ENCODE results near the gene MUSTN1.

The MUSTN1 gene

DNA sequence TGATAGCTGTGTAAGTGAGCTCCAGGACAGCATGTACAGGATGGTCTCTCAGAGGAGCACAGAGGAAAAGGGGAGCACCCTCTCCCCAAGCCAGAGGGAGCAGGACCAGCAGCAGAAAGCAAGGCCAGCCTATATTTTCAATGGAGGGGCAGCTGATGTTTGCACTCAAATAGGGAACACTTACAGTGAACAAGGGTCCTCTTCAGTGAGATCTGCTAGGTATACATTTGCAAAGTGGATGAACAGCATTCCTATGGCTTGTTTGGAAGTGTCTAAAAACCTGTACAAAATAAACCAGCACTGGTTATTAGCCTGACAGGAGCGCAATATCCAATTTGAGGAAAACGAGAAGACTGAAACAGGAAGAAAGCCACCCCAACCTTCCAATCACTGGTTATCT, 17.6 kb upstream of the MUSTN1 start:
- H3K4me2 ChIP-seq (ENCODE audit: low read depth, low read length), result no peak overlapping the region
- no peaks in the 10 kb centered on the region for H3K27me3 ChIP-seq (replicated peaks; ENCODE audit: insufficient read depth, low read length)
- TF ChIP-seq EZH2phosphoT487 (IDR thresholded peaks at IDR 0.05; ENCODE audit: low read length), result no peak
- TF ChIP-seq, protein P1, sequence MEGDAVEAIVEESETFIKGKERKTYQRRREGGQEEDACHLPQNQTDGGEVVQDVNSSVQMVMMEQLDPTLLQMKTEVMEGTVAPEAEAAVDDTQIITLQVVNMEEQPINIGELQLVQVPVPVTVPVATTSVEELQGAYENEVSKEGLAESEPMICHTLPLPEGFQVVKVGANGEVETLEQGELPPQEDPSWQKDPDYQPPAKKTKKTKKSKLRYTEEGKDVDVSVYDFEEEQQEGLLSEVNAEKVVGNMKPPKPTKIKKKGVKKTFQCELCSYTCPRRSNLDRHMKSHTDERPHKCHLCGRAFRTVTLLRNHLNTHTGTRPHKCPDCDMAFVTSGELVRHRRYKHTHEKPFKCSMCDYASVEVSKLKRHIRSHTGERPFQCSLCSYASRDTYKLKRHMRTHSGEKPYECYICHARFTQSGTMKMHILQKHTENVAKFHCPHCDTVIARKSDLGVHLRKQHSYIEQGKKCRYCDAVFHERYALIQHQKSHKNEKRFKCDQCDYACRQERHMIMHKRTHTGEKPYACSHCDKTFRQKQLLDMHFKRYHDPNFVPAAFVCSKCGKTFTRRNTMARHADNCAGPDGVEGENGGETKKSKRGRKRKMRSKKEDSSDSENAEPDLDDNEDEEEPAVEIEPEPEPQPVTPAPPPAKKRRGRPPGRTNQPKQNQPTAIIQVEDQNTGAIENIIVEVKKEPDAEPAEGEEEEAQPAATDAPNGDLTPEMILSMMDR (IDR thresholded peaks at IDR 0.05; ENCODE audit: low read length), result no peak
- no peak for TF ChIP-seq EZH2 (optimal IDR thresholded peaks at IDR 0.05; ENCODE audit: low read depth, low read length)
- H3K27ac ChIP-seq (ENCODE audit: low read length), result no peak overlapping the region
- H3K9ac ChIP-seq (ENCODE audit: low read length), result no peak overlapping the region
- no peaks in the 10 kb centered on the region for H3K36me3 ChIP-seq (replicated peaks; ENCODE audit: insufficient read depth, low read length)
- H3K4me3 ChIP-seq (ENCODE audit: low read length), result no peak overlapping the region
- H3K9me2 ChIP-seq (replicated peaks; ENCODE audit: insufficient read depth, low read length), result no peaks in the 10 kb centered on the region
- no peaks in the 10 kb centered on the region for H3K9me3 ChIP-seq (replicated peaks; ENCODE audit: insufficient read depth, low read length)
- H3K4me1 ChIP-seq (ENCODE audit: low read length), result no peaks in the 10 kb centered on the region
- no peaks in the 10 kb centered on the region for H4K20me1 ChIP-seq (ENCODE audit: insufficient read depth, low read length)
- no peak for DNase-seq
- no peaks in the 10 kb centered on the region for H3K79me2 ChIP-seq (ENCODE audit: low read length)
- H2AFZ ChIP-seq (ENCODE audit: low read length), result no peak overlapping the region
- H3F3A ChIP-seq (ENCODE audit: insufficient read depth, low read length), result no peaks in the 10 kb centered on the region

DNA sequence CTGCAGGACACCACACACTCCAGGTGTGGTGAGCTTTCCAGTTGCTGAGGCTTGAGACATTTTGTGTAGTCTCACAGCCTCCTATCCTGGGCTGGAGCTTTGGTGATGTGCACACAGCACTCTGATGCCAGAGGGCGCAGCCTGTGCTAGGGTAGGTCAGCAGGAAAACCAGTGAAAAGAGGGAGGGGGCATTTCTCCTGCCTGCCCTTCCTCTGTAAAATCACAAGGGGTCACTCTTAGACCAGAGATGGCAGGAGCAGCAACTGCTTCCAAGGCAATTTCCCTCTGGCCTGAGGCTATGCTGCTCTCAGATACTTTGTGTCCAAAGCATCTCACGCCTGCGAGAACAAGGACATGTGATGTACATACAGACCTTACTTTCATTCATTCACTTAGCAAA, 16.5 kb upstream of the MUSTN1 start:
- Histone ChIP-seq H3K4me1 (ENCODE audit: low read length) (peaks cover 5% of the 10 kb centered on the region), H3K36me3 (replicated peaks; ENCODE audit: insufficient read depth, low read length) (no peaks in the 10 kb centered on the region), H3K9ac (ENCODE audit: low read length) (no peak overlapping the region), H2AFZ (ENCODE audit: low read length) (no peak overlapping the region), H4K20me1 (ENCODE audit: insufficient read depth, low read length) (no peaks in the 10 kb centered on the region), H3K27ac (ENCODE audit: low read length) (no peak overlapping the region), H3K4me3 (ENCODE audit: low read length) (no peak overlapping the region), H3K79me2 (ENCODE audit: low read length) (no peaks in the 10 kb centered on the region), H3K9me2 (replicated peaks; ENCODE audit: insufficient read depth, low read length) (no peaks in the 10 kb centered on the region), H3K9me3 (replicated peaks; ENCODE audit: insufficient read depth, low read length) (no peaks in the 10 kb centered on the region), H3F3A (ENCODE audit: insufficient read depth, low read length) (0 out of 2 replicates have a peak, but pooled peaks cover under 1% of the 10 kb centered on the region), H3K4me2 (ENCODE audit: low read depth, low read length) (no peak overlapping the region), H3K27me3 (replicated peaks; ENCODE audit: insufficient read depth, low read length) (no peaks in the 10 kb centered on the region)
- TF ChIP-seq EZH2 (optimal IDR thresholded peaks at IDR 0.05; ENCODE audit: low read depth, low read length) (no peak), EZH2phosphoT487 (IDR thresholded peaks at IDR 0.05; ENCODE audit: low read length) (no peak)
- TF ChIP-seq, protein P1 (IDR thresholded peaks at IDR 0.05; ENCODE audit: low read length), result peak; percentile 50
- peak; percentile 20 for DNase-seq

DNA sequence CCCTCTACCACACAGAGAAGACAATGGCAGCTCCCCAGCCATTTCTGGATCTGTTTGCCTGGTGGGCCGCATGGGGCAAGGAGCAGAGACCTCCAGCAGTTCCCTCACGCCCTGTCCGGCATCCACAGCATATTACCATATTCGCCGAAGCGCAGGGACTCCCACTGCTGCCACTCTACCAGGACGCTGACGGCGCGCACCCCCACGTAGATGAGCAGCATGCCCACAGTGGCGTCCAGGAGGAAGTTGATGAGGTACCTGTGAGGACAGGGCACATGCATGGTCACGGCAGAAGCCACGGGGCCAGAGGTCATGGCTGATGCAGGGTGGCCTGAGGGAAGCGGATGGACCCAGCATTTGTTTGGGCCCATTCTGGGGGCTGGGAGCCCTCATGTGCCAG, 14.8 kb upstream of the MUSTN1 start:
- H3K36me3 ChIP-seq (replicated peaks; ENCODE audit: insufficient read depth, low read length), result no peaks in the 10 kb centered on the region
- H4K20me1 ChIP-seq (ENCODE audit: insufficient read depth, low read length), result no peaks in the 10 kb centered on the region
- H3K9me3 ChIP-seq (replicated peaks; ENCODE audit: insufficient read depth, low read length), result no peaks in the 10 kb centered on the region
- no peak overlapping the region for H3K9ac ChIP-seq (ENCODE audit: low read length)
- peaks cover 11% of the 10 kb centered on the region for H3K4me1 ChIP-seq (ENCODE audit: low read length)
- no peak for DNase-seq
- no peaks in the 10 kb centered on the region for H3K79me2 ChIP-seq (ENCODE audit: low read length)
- H3K4me3 ChIP-seq (ENCODE audit: low read length), result no peak overlapping the region
- TF ChIP-seq EZH2phosphoT487 (IDR thresholded peaks at IDR 0.05; ENCODE audit: low read length), result no peak
- TF ChIP-seq, protein P1 (IDR thresholded peaks at IDR 0.05; ENCODE audit: low read length), result no peak
- TF ChIP-seq EZH2 (optimal IDR thresholded peaks at IDR 0.05; ENCODE audit: low read depth, low read length), result no peak
- H3K27me3 ChIP-seq (replicated peaks; ENCODE audit: insufficient read depth, low read length), result no peaks in the 10 kb centered on the region
- H3K27ac ChIP-seq (ENCODE audit: low read length), result no peak overlapping the region
- H2AFZ ChIP-seq (ENCODE audit: low read length), result no peak overlapping the region
- 0 out of 2 replicates have a peak, but pooled peaks cover 5% of the 10 kb centered on the region for H3F3A ChIP-seq (ENCODE audit: insufficient read depth, low read length)
- no peak overlapping the region for H3K4me2 ChIP-seq (ENCODE audit: low read depth, low read length)
- no peaks in the 10 kb centered on the region for H3K9me2 ChIP-seq (replicated peaks; ENCODE audit: insufficient read depth, low read length)
